ENCODE data around the gene WDR33. TPM values are rescaled to one million over a fixed set of nuclear protein-coding genes. Genes with fewer than 3 reads are reported as not detected.

WDR33 gene
- total RNA-seq, 1 experiment from 2014 or later = 87.1 TPM

- no peaks in the 10 kb centered on the region for H3K9me3 ChIP-seq (ENCODE audit: low read depth, low read length, poor library complexity, severe bottlenecking)
- CTCF ChIA-PET = no interaction called here
- BruUV-seq (replicated peaks) = no TSS peak
Measured at GRCh38 chr2:127763776-127764175, 47.2 kb downstream of the WDR33 start.

GRCh38 chr2:127762846-127763245, 48.1 kb downstream of the WDR33 start:
- H3K9me3 ChIP-seq (ENCODE audit: low read depth, low read length, poor library complexity, severe bottlenecking) = no peaks in the 10 kb centered on the region
- H3K27me3 ChIP-seq (replicated peaks; ENCODE audit: insufficient read depth, low read depth, low read length, poor library complexity) = no peaks in the 10 kb centered on the region
- ChIA-PET POLR2A (ENCODE audit: low non-redundant PET) (no interaction called here), CTCF (no interaction called here)
- H3K4me1 ChIP-seq (ENCODE audit: insufficient read depth, low read length, poor library complexity, severe bottlenecking) = no peaks in the 10 kb centered on the region
- DNase-seq (ENCODE audit: low spot score) = no peak
- H3K36me3 ChIP-seq (ENCODE audit: insufficient read depth, low read length, poor library complexity, severe bottlenecking) = peaks cover 60% of the 10 kb centered on the region
- no peak overlapping the region for H3K27ac ChIP-seq (ENCODE audit: low read depth, low read length, poor library complexity, severe bottlenecking)
- TF ChIP-seq CTCF (conservative IDR thresholded peaks at IDR 0.05; ENCODE audit: low read depth, low read length) (no peak), EZH2 (IDR thresholded peaks at IDR 0.05; ENCODE audit: borderline replicate concordance, low read depth, low read length, poor library complexity, severe bottlenecking) (no peak)
- intact Hi-C loops (cut with micrococcal nuclease; ENCODE audit: unreplicated experiment) = no loop called here
- no peak overlapping the region for H3K4me3 ChIP-seq (ENCODE audit: low read depth, low read length, poor library complexity, severe bottlenecking)
- no TSS peak for BruUV-seq (replicated peaks)

More at GRCh38 chr2:127763776-127764175, 47.2 kb downstream of the WDR33 start:
- intact Hi-C loops (cut with micrococcal nuclease; ENCODE audit: unreplicated experiment) = no loop called here
- Histone ChIP-seq H3K36me3 (ENCODE audit: insufficient read depth, low read length, poor library complexity, severe bottlenecking) (peaks cover 60% of the 10 kb centered on the region), H3K4me3 (ENCODE audit: low read depth, low read length, poor library complexity, severe bottlenecking) (no peak overlapping the region), H3K4me1 (ENCODE audit: insufficient read depth, low read length, poor library complexity, severe bottlenecking) (no peaks in the 10 kb centered on the region), H3K27me3 (replicated peaks; ENCODE audit: insufficient read depth, low read depth, low read length, poor library complexity) (no peaks in the 10 kb centered on the region), H3K27ac (ENCODE audit: low read depth, low read length, poor library complexity, severe bottlenecking) (no peak overlapping the region)
- TF ChIP-seq CTCF (conservative IDR thresholded peaks at IDR 0.05; ENCODE audit: low read depth, low read length) (no peak), EZH2 (IDR thresholded peaks at IDR 0.05; ENCODE audit: borderline replicate concordance, low read depth, low read length, poor library complexity, severe bottlenecking) (no peak)
- POLR2A ChIA-PET (ENCODE audit: low non-redundant PET) = no interaction called here
- DNase-seq (ENCODE audit: low spot score) = no peak

GRCh38 chr2:127762441-127762840, 48.5 kb downstream of the WDR33 start:
- POLR2A ChIA-PET (ENCODE audit: low non-redundant PET) = no interaction called here
- no TSS peak for BruUV-seq (replicated peaks)
- TF ChIP-seq CTCF (conservative IDR thresholded peaks at IDR 0.05; ENCODE audit: low read depth, low read length) (no peak), EZH2 (IDR thresholded peaks at IDR 0.05; ENCODE audit: borderline replicate concordance, low read depth, low read length, poor library complexity, severe bottlenecking) (no peak)
- H3K36me3 ChIP-seq (ENCODE audit: insufficient read depth, low read length, poor library complexity, severe bottlenecking) = peaks cover 61% of the 10 kb centered on the region
- no peak overlapping the region for H3K4me3 ChIP-seq (ENCODE audit: low read depth, low read length, poor library complexity, severe bottlenecking)
- no peak for DNase-seq (ENCODE audit: low spot score)
- no peak overlapping the region for H3K27ac ChIP-seq (ENCODE audit: low read depth, low read length, poor library complexity, severe bottlenecking)
- no peaks in the 10 kb centered on the region for H3K4me1 ChIP-seq (ENCODE audit: insufficient read depth, low read length, poor library complexity, severe bottlenecking)
- intact Hi-C loops (cut with micrococcal nuclease; ENCODE audit: unreplicated experiment) = no loop called here
- no peaks in the 10 kb centered on the region for H3K9me3 ChIP-seq (ENCODE audit: low read depth, low read length, poor library complexity, severe bottlenecking)
- no peaks in the 10 kb centered on the region for H3K27me3 ChIP-seq (replicated peaks; ENCODE audit: insufficient read depth, low read depth, low read length, poor library complexity)
- CTCF ChIA-PET = no interaction called here
